Omental fat pad (tissue), 4 donors: Measurements from ENCODE around the gene LYPD8. TPM values are rescaled to one million over a fixed set of nuclear protein-coding genes. Genes with fewer than 3 reads are reported as not detected.
"Not testable (repeated sequence)": the region's sequence is repeated elsewhere in the genome, so short reads cannot be mapped to it uniquely, and the experiment has no call there.

ENCODE experiments used
- ATAC-seq: fragments of 150-250 bp; one replicate; pipeline ENCODE4 v1.9.1; 2016; ENCODE audit warnings: mild to moderate bottlenecking, moderate library complexity; ENCODE audit not compliant: low FRiP score
- DNase-seq: peaks from one replicate; pipeline ENCODE4 v3.0.0-alpha.2; 2019; ENCODE audit warnings: low spot score
- total RNA-seq, 4 donors: library from RNA; depleted of rRNA; stranded (reverse); fragments of >200 nt; gene quantifications; one replicate each; pipeline ENCODE4 v1.1.0, GENCODE V29; 2016
- TF ChIP-seq, protein P1 (sequence below), 3 donors: fragments of 450-650 bp; IDR thresholded peaks; one replicate each; pipeline ENCODE4 v1.5.1; 2016 to 2017; ENCODE audit warnings: antibody characterized with exemption in 3 of 3, mild to moderate bottlenecking in 3 of 3, moderate library complexity in 2 of 3

The LYPD8 gene, protein sequence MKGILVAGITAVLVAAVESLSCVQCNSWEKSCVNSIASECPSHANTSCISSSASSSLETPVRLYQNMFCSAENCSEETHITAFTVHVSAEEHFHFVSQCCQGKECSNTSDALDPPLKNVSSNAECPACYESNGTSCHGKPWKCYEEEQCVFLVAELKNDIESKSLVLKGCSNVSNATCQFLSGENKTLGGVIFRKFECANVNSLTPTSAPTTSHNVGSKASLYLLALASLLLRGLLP
- total RNA-seq, result not detected

DNA sequence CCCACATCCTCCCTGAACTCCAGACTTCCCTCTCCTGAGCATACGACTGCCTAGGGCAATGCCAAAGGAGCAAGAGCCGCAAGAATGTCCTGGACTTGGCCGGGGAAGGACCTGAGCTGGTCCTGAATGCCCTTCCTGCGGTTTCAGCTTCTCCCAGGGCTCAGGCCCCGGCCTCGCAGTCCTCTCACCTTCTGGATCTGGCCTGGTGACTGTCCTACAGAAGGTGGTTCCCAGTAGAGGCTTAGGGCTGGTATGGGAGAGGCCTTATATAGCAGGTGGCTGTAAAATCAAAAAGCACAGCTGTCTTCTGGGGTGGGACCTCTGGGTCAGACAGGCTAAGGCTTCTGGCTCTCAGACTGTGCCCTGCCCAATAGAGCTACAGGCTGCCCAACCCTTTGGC lies at the start of gene LYPD8:
Gene LYPD8, minus strand, starts transcription at position 243 of the 400 bp plus-strand sequence. CDS start 4,678 bp downstream, outside the sequence.
- ATAC-seq, result no peak
- no peak for DNase-seq
- TF ChIP-seq, protein P1, sequence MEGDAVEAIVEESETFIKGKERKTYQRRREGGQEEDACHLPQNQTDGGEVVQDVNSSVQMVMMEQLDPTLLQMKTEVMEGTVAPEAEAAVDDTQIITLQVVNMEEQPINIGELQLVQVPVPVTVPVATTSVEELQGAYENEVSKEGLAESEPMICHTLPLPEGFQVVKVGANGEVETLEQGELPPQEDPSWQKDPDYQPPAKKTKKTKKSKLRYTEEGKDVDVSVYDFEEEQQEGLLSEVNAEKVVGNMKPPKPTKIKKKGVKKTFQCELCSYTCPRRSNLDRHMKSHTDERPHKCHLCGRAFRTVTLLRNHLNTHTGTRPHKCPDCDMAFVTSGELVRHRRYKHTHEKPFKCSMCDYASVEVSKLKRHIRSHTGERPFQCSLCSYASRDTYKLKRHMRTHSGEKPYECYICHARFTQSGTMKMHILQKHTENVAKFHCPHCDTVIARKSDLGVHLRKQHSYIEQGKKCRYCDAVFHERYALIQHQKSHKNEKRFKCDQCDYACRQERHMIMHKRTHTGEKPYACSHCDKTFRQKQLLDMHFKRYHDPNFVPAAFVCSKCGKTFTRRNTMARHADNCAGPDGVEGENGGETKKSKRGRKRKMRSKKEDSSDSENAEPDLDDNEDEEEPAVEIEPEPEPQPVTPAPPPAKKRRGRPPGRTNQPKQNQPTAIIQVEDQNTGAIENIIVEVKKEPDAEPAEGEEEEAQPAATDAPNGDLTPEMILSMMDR (IDR thresholded peaks at IDR 0.05), result no peak

DNA sequence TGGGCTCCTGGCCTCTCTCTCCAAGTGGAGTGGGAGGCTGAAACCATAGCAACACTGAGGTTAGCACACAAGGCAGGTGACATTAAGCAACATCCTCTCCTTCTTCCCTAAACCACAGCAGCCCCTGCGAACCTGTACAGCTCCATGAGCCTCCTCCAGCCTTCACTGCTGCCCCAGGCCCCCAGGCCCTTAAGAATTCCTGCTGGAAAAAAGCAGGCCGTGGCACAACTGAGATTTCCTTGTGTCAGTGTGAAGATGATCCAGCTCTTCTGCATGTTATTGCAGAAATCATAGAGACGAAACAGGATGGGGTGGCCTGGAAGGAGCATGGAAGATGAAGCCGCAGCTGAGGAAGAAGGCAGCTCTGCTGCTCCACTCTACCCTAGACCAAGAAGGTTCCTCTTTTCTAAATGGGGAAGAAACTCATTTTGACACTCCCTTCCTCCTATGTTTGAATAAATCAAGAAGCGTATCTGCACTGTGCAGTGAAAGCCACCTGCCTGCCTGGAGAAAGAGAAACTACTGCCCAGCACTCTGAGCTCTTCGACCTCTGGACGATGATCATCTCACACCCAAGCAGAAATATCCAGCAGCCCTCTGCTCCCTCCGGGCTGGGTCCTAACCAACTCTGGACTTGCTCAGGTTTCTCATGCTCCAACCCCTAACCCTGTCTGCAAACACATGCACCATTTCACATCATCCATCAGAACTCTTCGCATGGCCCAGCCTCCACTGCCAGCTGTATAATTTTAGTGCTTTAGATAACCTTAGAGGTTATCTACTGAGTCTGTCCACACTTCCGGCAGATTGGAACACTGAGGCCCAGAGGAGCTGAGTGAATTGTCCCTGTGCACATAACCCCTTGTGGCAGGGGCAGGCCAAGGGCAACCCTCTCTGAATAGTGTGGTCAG lies 49.5 kb upstream of the LYPD8 start:
- TF ChIP-seq, protein P1 (IDR thresholded peaks at IDR 0.05), result no peak
- ATAC-seq (no peak), DNase-seq (no peak)

DNA sequence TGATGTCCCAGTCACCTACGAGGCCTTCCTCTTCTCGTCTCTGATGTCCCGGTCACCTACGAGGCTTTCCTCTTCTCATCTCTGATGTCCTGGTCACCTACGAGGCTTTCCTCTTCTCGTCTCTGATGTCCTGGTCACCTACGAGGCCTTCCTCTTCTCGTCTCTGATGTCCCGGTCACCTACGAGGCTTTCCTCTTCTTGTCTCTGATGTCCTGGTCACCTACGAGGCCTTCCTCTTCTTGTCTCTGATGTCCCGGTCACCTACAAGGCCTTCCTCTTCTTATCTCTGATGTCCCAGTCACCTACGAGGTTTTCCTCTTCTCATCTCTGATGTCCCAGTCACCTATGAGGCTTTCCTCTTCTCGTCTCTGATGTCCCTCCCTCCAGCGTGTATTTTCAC lies 47.9 kb upstream of the LYPD8 start:
- not testable (repeated sequence) for ATAC-seq, DNase-seq

DNA sequence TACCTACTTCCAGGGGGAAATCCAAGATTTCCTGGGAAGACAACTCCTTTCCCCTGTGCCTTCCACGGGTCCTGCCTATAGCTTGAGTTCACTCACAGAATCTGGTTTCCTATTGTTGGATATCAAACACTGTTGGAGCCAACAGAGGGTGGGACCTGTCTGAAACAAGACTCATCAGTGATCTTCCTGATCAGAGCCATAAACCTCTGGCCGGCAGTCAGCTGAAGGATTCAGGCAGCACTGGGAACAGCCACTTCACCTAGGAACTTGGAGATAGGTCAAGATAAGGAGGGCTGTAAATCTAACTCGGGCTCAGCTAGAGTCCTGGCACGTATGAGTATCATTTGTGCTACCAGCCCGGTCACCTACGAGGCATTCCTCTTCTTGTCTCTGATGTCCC lies 46.9 kb upstream of the LYPD8 start:
- TF ChIP-seq, protein P1 (IDR thresholded peaks at IDR 0.05), result no peak
- ATAC-seq (no peak), DNase-seq (no peak)

DNA sequence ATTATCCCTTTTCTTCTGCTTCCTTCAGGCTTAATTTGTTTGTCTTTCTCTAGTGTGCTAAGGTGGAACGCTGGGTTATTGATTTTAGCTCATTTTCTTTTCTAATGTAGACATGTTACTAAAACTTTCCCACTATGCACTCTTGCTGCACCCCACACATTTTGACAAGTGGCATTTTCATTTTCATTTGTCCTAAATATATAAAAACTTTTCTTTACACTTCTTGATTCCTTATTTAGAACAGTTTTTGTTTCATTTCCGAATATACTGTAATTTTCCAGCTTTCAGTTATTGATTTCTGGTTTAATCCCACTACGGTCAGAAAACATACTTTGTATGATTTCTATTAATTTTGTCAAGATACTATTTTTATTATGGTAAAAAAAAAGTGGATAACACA lies 44.9 kb upstream of the LYPD8 start:
- no peak for DNase-seq
- TF ChIP-seq, protein P1 (IDR thresholded peaks at IDR 0.05), result no peak
- ATAC-seq, result no peak

DNA sequence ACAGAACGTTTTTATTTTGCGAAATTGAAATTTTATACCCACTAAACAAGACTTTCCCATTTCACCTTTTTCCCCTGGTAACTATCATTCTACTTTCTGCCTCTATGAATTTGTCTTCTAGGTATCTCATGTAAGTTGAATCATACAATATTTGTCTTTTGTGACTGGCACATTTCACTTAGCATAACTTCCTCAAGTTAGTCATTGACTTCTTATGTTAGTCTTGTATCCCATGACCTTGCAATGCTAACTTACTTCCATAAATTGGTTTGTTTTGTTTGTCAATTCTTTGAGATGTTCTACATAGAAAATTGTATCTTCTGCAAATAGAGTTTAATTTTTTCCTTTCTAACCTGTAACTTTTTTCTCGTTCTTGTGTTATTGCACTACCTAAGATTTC lies 43.2 kb upstream of the LYPD8 start:
- DNase-seq (no peak), ATAC-seq (no peak)
- TF ChIP-seq, protein P1 (IDR thresholded peaks at IDR 0.05), result no peak

DNA sequence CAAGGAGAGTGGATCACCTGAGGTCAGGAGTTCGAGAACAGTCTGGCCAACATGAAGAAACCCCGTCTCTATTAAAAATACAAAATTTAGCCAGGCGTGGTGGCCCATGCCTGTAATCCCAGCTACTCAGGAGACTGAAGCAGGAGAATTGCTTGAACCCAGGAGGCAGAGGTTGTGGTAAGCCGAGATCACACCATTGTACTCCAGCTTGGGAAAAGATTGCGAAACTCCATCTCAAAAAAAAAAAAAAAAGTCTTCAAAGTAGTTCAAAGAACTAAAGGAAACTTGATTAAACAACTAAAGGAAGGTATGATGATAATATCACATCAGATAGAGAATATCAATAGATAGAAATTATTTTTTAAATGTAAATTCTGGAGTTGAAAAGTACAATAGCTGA lies 39.1 kb upstream of the LYPD8 start:
- not testable (repeated sequence) for ATAC-seq, DNase-seq

DNA sequence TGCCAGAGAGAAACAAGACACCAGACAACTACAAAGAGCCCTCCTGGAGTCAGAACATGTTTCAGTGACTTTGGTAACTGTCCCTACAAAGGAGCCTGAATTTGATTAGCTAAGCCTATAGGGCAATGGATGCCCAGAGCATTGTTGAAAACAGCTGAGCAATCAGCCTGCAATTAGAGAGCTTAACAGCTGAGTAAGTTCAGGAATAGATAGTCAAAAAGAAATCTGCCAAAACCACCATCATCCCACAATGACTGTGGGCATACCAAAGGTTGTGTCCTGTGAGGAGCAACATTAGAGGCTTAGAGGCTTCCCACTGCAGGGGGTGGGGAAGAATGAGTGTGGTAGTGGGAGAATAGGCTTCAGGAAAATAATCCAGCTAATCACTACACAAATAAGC lies 38.0 kb upstream of the LYPD8 start:
- ATAC-seq (no peak), DNase-seq (no peak)
- TF ChIP-seq, protein P1 (IDR thresholded peaks at IDR 0.05), result no peak
